Measurements from ENCODE around the gene PLEKHA5. TPM values are rescaled to one million over a fixed set of nuclear protein-coding genes. Genes with fewer than 3 reads are reported as not detected.

Gene PLEKHA5
- total and polyA plus RNA-seq, 2 of the 4 experiments (the other 2 are of a cell fraction) = 5.3 to 12.2 TPM

GRCh38 chr12:19127270-19127669, 2.3 kb upstream of the PLEKHA5 start:
- ChIA-PET POLR2A (ENCODE audit: unreplicated experiment) (no interaction called here), CTCF (no interaction called here)
- DNase-seq (no peak), ATAC-seq (ENCODE audit: low read depth) (no peak)
- no peak overlapping the region for H3K14ac ChIP-seq (replicated peaks; ENCODE audit: low read depth, low read length)
- in situ Hi-C loops (cut with MboI; ENCODE audit: low sequenced_read_pairs) (no loop called here), dilution Hi-C loops (cut with HindIII; ENCODE audit: low sequenced_read_pairs, unreplicated experiment) (no loop called here), intact Hi-C loops (cut with micrococcal nuclease) (no loop called here)
- H3K9me3 ChIP-seq (ENCODE audit: control insufficient read depth, insufficient read depth, low read length) = peaks cover 8% of the 10 kb centered on the region; the same call in 1 of the 2 replicates
- no peaks in the 10 kb centered on the region for H3K36me3 ChIP-seq (ENCODE audit: control insufficient read depth, insufficient read depth, low read length)
- H4K91ac ChIP-seq (ENCODE audit: insufficient read depth, low read depth, low read length) = no peak overlapping the region
- H3K4ac ChIP-seq (ENCODE audit: low read depth, low read length) = no peak overlapping the region
- no peak overlapping the region for H2BK120ac ChIP-seq (ENCODE audit: low read depth, low read length)
- no peak overlapping the region for H2AK5ac ChIP-seq (ENCODE audit: low read depth, low read length)
- H3K56ac ChIP-seq (ENCODE audit: extremely low read depth, insufficient read depth, low read length) = no peak overlapping the region
- no peaks in the 10 kb centered on the region for H3K4me1 ChIP-seq (ENCODE audit: control insufficient read depth, insufficient read depth, low read length)
- H2BK20ac ChIP-seq (ENCODE audit: low read depth, low read length) = no peak overlapping the region
- H3K23ac ChIP-seq (ENCODE audit: low read depth, low read length) = no peak overlapping the region
- no peak overlapping the region for H3K4me2 ChIP-seq (ENCODE audit: low read depth, low read length)
- no peaks in the 10 kb centered on the region for H4K20me1 ChIP-seq (ENCODE audit: insufficient read depth, low read length)
- no TSS peak for BruUV-seq (replicated peaks)
- no peaks in the 10 kb centered on the region for H3K27me3 ChIP-seq (ENCODE audit: control insufficient read depth, insufficient read depth, low read length)
- TF ChIP-seq CHD1 (IDR thresholded peaks at IDR 0.05; ENCODE audit: low read depth, low read length) = no peak
- TF ChIP-seq NFE2L2 (IDR thresholded peaks at IDR 0.05; ENCODE audit: low read depth, low read length) = no peak
- TF ChIP-seq MAZ (IDR thresholded peaks at IDR 0.05; ENCODE audit: borderline replicate concordance, low read depth, low read length) = no peak
- TF ChIP-seq BHLHE40 (IDR thresholded peaks at IDR 0.05; ENCODE audit: low read depth, low read length) = no peak
- TF ChIP-seq RCOR1 (IDR thresholded peaks at IDR 0.05; ENCODE audit: insufficient replicate concordance, low read length) = no peak
- TF ChIP-seq RAD21 (IDR thresholded peaks at IDR 0.05; ENCODE audit: low read length) = no peak
- TF ChIP-seq CEBPB (IDR thresholded peaks at IDR 0.05; ENCODE audit: low read depth, low read length) = no peak
- no peak for TF ChIP-seq ELK1 (IDR thresholded peaks at IDR 0.05; ENCODE audit: borderline replicate concordance, low read depth, low read length)
- no peak for TF ChIP-seq USF2 (IDR thresholded peaks at IDR 0.05; ENCODE audit: low read depth, low read length)
- no peak for TF ChIP-seq MAFK (IDR thresholded peaks at IDR 0.05; ENCODE audit: low read depth, low read length)
- no peak for TF ChIP-seq SMC3 (IDR thresholded peaks at IDR 0.05; ENCODE audit: low read depth, low read length)
- TF ChIP-seq RFX5 (IDR thresholded peaks at IDR 0.05; ENCODE audit: low read depth, low read length) = no peak
- peaks cover 0 to 12% of the 10 kb centered on the region in 2 experiments; a peak in 2 of 4 replicates for H3K79me1 ChIP-seq (ENCODE audit: low read depth in 1 of 2, low read length in 2 of 2)
- no peak overlapping the region for H3K27ac ChIP-seq (ENCODE audit: insufficient read depth, low read length)
- H2AK9ac ChIP-seq (replicated peaks; ENCODE audit: low read depth, low read length, poor library complexity) = no peak overlapping the region
- no peak overlapping the region for H4K8ac ChIP-seq (ENCODE audit: low read depth in 2 of 2, low read length in 2 of 2)
- no peak overlapping the region for H4K5ac ChIP-seq (ENCODE audit: low read depth, low read length)
- H3K9me1 ChIP-seq (ENCODE audit: insufficient read depth, low read length) = no peaks in the 10 kb centered on the region
- no peak overlapping the region for H2AFZ ChIP-seq (replicated peaks; ENCODE audit: low read length, poor library complexity)
- no peak overlapping the region for H3K9ac ChIP-seq (ENCODE audit: low read depth, low read length)
- H3K4me3 ChIP-seq (ENCODE audit: insufficient read depth, low read depth, low read length) = no peak overlapping the region
- no peak overlapping the region for H3K18ac ChIP-seq (ENCODE audit: low read depth, low read length)
- no peak overlapping the region for H2BK5ac ChIP-seq (ENCODE audit: low read depth, low read length, poor library complexity, severe bottlenecking)
- H2BK15ac ChIP-seq (ENCODE audit: low read depth, low read length) = no peak overlapping the region

Data from IMR-90 (cell line).